SH-SY5Y (cell line): ENCODE measurements around the gene ZNF107.
A peak's percentile ranks its signal among the peaks of the same experiment; 100 is the strongest.

ENCODE experiments used
- GATA2 ChIP-seq: IDR thresholded peaks from 2 replicates; pipeline ENCODE4 v1.6.1; 2011; ENCODE audit warnings: mild to moderate bottlenecking, low read depth, low read length
- GATA3 ChIP-seq: IDR thresholded peaks from 2 replicates; pipeline ENCODE4 v1.6.1; 2011; ENCODE audit warnings: low read depth, mild to moderate bottlenecking, low read length, moderate library complexity

Gene ZNF107

DNA sequence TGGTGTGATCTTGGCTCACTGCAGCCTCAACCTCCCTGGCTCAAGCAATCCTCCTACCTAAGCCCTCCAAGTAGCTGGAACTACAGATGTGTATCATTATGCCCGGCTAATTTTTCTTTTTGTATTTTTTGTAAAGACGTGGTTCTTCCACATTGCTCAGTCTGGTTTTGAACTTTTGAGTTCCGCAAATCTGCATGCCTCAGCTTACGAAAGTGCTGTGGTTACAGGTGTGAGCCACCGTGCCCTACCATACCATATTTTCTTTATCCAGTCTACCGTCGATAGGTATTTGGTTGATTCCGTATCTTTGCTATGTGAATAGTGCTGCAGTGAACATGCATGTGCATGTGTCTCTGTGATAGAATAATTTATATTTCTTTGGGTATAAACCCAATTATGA is 6.5 kb downstream of the ZNF107 start:
- TF ChIP-seq GATA3 (no peak), GATA2 (no peak)

DNA sequence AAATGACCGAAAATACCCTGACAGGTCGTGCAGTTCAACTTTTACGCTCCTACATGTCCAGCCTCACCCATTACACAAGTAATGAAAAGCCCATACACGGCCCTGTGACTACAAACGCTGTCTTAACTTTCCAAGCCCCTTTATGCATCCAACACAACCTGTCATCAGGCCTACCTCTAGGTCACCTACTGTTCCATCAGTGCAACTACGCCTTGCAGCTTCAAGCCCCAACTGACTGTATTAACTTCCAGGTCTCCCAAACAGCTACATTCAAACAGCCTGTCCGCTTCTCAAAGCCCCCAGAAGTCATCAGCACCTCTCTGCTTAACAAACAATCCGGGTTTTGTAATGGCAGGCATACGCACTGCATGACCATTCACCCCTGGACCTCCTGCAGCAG is 19.2 kb downstream of the ZNF107 start:
- no peak for TF ChIP-seq GATA2

- no peak for TF ChIP-seq GATA2
- no peak for TF ChIP-seq GATA3
These were observed 19.8 kb downstream of the ZNF107 start for GRCh38 chr7:64685741-64686140.

DNA sequence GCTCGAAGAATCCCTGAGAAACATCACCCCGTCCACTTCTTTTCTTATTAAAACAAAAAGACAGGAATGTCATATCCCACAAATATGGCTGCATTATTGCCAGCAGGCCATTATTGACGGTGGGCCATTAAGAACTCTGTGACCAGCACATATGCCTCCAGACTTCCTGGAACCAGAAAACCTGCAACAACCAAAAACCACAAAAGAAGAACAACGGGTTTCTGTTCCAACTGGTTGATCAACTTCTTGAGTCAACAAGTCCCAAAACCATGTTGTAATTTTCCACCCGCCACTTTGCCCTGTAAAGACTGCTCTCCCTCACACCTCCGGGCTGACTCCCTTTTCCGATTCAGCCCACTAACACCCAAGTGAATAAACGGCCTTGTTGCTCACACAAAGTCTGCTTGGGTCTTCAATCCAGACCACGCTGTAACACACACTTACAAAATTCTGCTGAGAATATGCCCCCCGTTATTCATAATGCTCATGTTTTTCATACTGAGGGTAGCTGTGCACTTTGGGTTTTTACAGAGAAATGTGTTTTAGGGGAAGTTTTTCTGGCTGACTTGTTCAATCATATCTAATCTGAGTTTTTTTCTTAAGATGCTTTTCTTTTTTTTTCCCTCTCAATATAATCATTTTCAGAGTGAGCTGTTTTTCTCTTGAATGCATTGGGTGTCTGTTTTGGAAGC is 20.7 kb downstream of the ZNF107 start:
- TF ChIP-seq GATA2 (no peak), GATA3 (no peak)

DNA sequence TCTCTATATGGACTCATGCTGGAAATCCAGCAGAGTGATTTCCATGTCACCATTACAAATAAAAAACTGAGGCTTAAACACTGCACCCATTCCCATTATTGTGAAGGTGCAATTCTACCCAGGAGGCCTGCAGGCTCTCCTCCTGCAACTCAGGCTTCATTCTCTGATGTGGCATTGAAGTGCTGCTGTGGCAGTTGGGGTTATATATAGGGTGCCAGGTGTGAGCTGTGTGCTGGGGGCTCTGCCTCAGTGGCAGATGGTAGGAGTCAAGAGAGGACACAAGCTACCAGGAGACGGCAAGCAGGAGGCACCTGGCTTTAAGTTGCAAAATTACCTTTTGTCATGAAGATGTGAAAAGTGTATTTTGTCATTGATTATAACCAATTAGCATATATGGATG is 21.3 kb downstream of the ZNF107 start:
- no peak for TF ChIP-seq GATA2
- TF ChIP-seq GATA3, result no peak

GRCh38 chr7:64688988-64689387 is 23.1 kb downstream of the ZNF107 start:
- TF ChIP-seq GATA2, result no peak
- no peak for TF ChIP-seq GATA3

DNA sequence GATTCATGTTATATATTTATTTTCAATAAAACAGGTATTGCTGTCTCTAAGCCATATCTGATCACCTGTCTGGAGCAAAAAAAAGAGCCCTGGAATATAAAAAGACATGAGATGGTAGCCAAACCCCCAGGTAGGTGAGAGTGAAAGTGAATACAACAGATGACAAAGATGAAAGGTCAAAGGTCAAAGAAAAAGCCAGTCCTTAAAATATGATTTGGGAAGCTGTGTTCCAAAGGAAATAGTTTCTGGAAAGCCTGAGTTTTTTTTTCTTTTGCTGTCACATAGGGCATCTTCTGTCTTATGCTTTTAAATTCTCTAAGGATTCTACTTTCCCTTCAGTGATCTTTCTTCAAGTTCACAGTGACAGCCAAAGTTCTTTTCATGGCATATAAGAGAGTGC is 25.9 kb downstream of the ZNF107 start:
- TF ChIP-seq GATA3 (no peak), GATA2 (no peak)

- no peak for TF ChIP-seq GATA3
- no peak for TF ChIP-seq GATA2
These were observed 40.8 kb downstream of the ZNF107 start for GRCh38 chr7:64706625-64707292.

GRCh38 chr7:64729089-64729848 is 63.3 kb downstream of the ZNF107 start:
- TF ChIP-seq GATA2 (peak; percentile 39; the same call in 1 of the 2 replicates), GATA3 (no peak)

DNA sequence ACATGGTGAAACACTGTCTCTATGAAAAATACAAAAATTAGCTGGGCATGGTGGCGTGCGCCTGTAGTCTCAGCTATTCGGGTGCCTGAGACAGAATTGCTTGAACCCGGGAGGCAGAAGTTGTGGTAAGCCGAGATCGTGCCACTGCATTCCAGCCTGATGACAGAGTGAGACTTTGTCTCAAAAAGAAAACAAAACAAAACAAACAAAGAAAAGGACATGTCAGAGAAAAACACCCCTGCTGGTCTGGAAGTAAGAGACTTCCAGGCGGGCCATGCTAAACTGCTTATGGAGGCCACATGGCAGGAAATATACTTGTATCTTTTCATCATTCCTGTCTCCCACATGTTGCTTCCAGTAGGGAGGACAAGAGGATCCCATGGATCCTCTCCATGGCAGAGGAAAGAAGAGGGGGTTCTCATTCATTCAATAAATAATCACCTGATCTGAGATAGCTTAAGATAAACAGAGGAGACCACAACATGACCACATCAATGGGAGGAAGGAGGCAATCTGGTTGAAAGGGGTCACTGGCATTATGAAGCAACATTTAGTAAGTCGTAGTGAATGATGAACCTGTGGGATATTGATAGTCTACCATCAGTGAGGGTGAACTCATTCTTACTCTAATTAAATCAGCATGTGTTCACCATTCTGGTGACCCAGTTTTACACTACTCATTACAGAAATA is 67.8 kb downstream of the ZNF107 start:
- TF ChIP-seq GATA2, result no peak
- no peak for TF ChIP-seq GATA3

DNA sequence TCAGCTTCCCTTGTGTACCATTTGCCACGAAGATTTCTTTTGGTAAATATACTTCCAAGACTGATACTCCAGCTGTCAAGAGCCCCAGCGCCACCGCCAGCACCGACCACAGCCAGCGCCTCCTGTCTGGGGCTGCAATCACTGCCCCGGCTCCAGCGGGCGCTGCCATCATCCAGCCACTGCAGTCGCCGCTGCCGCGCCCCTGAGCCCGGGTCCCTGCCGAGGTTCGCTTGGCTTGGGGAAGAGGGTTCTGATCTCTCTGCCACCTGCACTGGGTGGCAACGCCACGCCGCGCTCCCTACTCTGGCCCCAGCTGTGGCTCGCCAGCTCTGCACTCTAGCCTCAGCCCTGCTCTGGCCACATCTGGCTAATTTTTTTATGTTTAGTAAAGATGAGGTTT is 70.6 kb downstream of the ZNF107 start:
- no peak for TF ChIP-seq GATA3
- no peak for TF ChIP-seq GATA2

DNA sequence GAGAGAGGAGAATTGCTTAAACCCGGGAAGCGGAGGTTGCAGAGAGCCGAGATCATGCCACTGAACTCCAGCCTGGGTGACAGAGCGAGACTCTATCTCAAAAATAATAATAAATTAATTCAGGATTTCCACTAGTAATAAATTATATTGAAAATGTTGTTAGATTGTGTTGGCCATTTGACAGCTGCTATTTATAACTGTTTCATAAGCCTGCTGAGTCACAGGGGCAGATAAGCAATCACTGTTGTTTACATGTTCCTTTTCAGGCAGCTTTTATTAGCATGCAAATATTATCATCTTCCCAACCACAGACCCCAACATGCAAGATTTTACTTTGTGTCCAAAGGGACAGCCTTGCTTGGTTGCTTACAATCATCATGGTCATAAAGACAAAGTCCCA is 78.7 kb downstream of the ZNF107 start:
- TF ChIP-seq GATA2 (no peak), GATA3 (no peak)

DNA sequence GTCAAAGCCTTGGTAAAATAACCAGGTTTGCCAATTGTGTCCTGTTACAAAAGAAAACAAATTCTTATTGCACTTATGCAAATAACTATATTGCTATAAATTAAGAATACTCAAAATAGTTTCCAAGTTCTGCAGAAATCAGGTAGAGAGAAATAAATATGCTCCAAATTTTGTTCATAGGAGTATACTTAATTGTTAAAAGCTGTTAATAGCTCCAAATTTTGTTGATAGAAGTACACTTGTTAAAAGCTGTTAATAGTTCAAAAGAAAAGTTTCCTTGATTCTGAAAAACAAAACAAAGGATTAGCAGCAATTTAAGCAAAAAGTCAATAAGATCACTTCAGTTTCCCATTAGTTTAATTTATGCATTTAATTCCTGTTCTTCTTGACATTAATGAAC is 81.9 kb downstream of the ZNF107 start:
- TF ChIP-seq GATA3 (no peak), GATA2 (no peak)

DNA sequence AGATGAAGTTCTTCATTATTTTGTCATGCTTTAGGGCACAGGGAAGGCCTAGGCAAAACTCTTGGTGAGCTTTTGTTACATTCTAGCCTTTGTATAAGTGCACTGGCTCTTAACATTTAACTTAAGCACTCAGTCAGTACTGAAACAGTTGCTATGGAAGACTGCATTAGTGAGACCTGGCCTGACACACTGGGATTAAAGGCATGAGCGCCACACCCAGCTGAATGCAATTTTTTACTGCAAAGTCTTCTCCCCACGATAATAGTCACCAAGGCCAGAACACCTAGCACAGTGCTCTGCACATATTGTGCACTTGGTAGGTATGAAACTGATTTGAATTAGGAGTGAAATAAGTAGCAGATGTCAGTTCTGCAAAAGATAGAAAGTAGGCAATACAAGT is 87.1 kb downstream of the ZNF107 start:
- no peak for TF ChIP-seq GATA2
- TF ChIP-seq GATA3, result no peak

- TF ChIP-seq GATA3, result no peak
- no peak for TF ChIP-seq GATA2
These were observed 89.9 kb downstream of the ZNF107 start for GRCh38 chr7:64755865-64756264.
